K562 (cell line): Measurements from ENCODE around the gene CCL22. TPM values are rescaled to one million over a fixed set of nuclear protein-coding genes. Genes with fewer than 3 reads are reported as not detected.

ENCODE experiments used
- ATAC-seq: fragments of 200-7000 bp; cut with Tn5 transposase; 3 replicates; pipeline ENCODE4 v1.9.1; 2020; ENCODE audit warnings: moderate library complexity
- BruUV-seq: library from RNA; stranded (reverse); fragments of 400-500 nt; replicated peaks from 2 replicates; lab custom pipeline; 2021; lab: Mats Ljungman, UMichigan
- CTCF ChIA-PET: fragments of 300-600 bp; formaldehyde crosslinking; extraction: SDS; loops from one replicate; lab custom pipeline; 2021; ENCODE audit warnings: low intra/inter-chr PET ratio; lab: Yijun Ruan, JAX
- POLR2A ChIA-PET: fragments of 300-600, 350-650 bp; sonication (Branson Sonifier 250); formaldehyde crosslinking; extraction: SDS; loops from one replicate; lab custom pipeline; 2021; ENCODE audit warnings: antibody characterized with exemption, inconsistent platforms; lab: Yijun Ruan, JAX
- DNase-seq, 4 experiments: peaks; one replicate each; pipeline versions ENCODE4 v3.0.0 to v3.0.0-alpha.2; 2011 to 2018; ENCODE audit warnings: low spot score in 3 of 4, mixed read lengths in 3 of 4; ENCODE audit errors: extremely low read depth in 1 of 4
- FAIRE-seq: peaks from 2 replicates; lab custom pipeline; 2011; peaks lifted over from hg19 to GRCh38; lab: Jason Lieb, UNC
- H2AFZ ChIP-seq: 2 replicates; pipeline ENCODE4 v1.6.0; 2011; ENCODE audit warnings: low read depth, low read length, control low read depth, inconsistent platforms
- H3K27ac ChIP-seq: fragments of 200-600 bp; 3 replicates; pipeline ENCODE4 v1.8.0; 2011; ENCODE audit warnings: low read depth, mild to moderate bottlenecking, control low read depth, inconsistent platforms, low read length, moderate library complexity, mixed read lengths; ENCODE audit errors: extremely low read depth
- H3K27me3 ChIP-seq, 2 experiments: fragments of 300-600 bp in 1 of 2; 2 replicates in 1 of 2; 3 replicates in 1 of 2; pipeline versions ENCODE4 v1.6.0 to v1.8.0; 2011; ENCODE audit warnings: inconsistent platforms in 2 of 2, low read length in 2 of 2, mild to moderate bottlenecking in 1 of 2, mixed read lengths in 1 of 2, moderate library complexity in 1 of 2; ENCODE audit not compliant: control insufficient read depth in 2 of 2, insufficient read depth in 2 of 2
- H3K36me3 ChIP-seq: fragments of 300-600 bp; 3 replicates; pipeline ENCODE4 v1.8.0; 2011; ENCODE audit warnings: mild to moderate bottlenecking, low read length, inconsistent platforms; ENCODE audit not compliant: control insufficient read depth, insufficient read depth
- H3K4me1 ChIP-seq, 2 experiments: fragments of 200-600 bp in 1 of 2; replicated peaks in 1 of 2; 2 replicates in 1 of 2; 3 replicates in 1 of 2; pipeline versions ENCODE4 v1.5.1 to v1.8.0; 2011; ENCODE audit warnings: inconsistent platforms in 2 of 2, low read length in 2 of 2, mild to moderate bottlenecking in 1 of 2, mixed read lengths in 1 of 2, moderate library complexity in 1 of 2; ENCODE audit not compliant: control insufficient read depth in 2 of 2, insufficient read depth in 2 of 2
- H3K4me2 ChIP-seq: 2 replicates; pipeline ENCODE4 v1.6.1; 2011; ENCODE audit warnings: low read length, control low read depth, inconsistent platforms, mixed read lengths; ENCODE audit not compliant: insufficient read depth
- H3K4me3 ChIP-seq: fragments of 200-600 bp; sonication (generic), shearing (Covaris generic); 2 replicates; pipeline ENCODE4 v1.5.1; 2016; ENCODE audit warnings: control low read depth, inconsistent platforms
- H3K79me2 ChIP-seq: fragments of 200-600 bp; 3 replicates; pipeline ENCODE4 v1.8.0; 2011; ENCODE audit warnings: low read length, inconsistent platforms; ENCODE audit not compliant: control insufficient read depth, insufficient read depth
- H3K9ac ChIP-seq, 2 experiments: 2 replicates each; pipeline versions ENCODE4 v1.6.0 to v1.6.1; 2011; ENCODE audit warnings: low read depth in 2 of 2, low read length in 2 of 2, control low read depth in 1 of 2, inconsistent platforms in 1 of 2, mild to moderate bottlenecking in 1 of 2, mixed read lengths in 1 of 2; ENCODE audit not compliant: insufficient read depth in 1 of 2
- H3K9me1 ChIP-seq: one replicate; pipeline ENCODE4 v1.6.0; 2011; ENCODE audit warnings: inconsistent platforms, mild to moderate bottlenecking, low read length, moderate library complexity; ENCODE audit not compliant: control insufficient read depth, insufficient read depth
- H3K9me3 ChIP-seq: replicated peaks from 2 replicates; pipeline ENCODE4 v1.5.1; 2011; ENCODE audit warnings: low read depth, low read length, inconsistent platforms; ENCODE audit not compliant: control insufficient read depth, insufficient read depth
- H4K20me1 ChIP-seq: replicated peaks from 2 replicates; pipeline ENCODE4 v1.6.1; 2011; ENCODE audit warnings: low read length, inconsistent platforms, mixed read lengths; ENCODE audit not compliant: control insufficient read depth, insufficient read depth
- EGR1 ChIP-seq: fragments of 450-650 bp; conservative IDR thresholded peaks from 2 replicates; pipeline ENCODE4 v1.6.1; 2017; ENCODE audit warnings: mild to moderate bottlenecking
- ESRRA ChIP-seq: fragments of 450-650 bp; IDR thresholded peaks from 2 replicates; pipeline ENCODE4 v1.6.1; 2014; ENCODE audit warnings: low read depth, mild to moderate bottlenecking, moderate library complexity, borderline replicate concordance
- HCFC1 ChIP-seq: IDR thresholded peaks from 2 replicates; pipeline ENCODE4 v1.6.1; 2012; ENCODE audit warnings: low read depth, low read length, improper control_type of control experiment
- NFYB ChIP-seq: IDR thresholded peaks from 2 replicates; pipeline ENCODE4 v1.6.1; 2011; ENCODE audit warnings: mild to moderate bottlenecking, moderate library complexity; ENCODE audit not compliant: insufficient read length; ENCODE audit errors: extremely low read depth
- SMC3 ChIP-seq: conservative IDR thresholded peaks from 2 replicates; pipeline ENCODE4 v1.6.1; 2011; ENCODE audit warnings: low read depth, low read length, improper control_type of control experiment; ENCODE audit not compliant: insufficient read depth
- XRCC4 ChIP-seq: IDR thresholded peaks from one replicate; pipeline ENCODE4 v1.6.1; 2011; ENCODE audit not compliant: insufficient read depth, insufficient read length; ENCODE audit errors: extremely low read depth
- ZFP36 ChIP-seq: fragments of 150-350 bp; IDR thresholded peaks from 2 replicates; pipeline ENCODE4 v1.6.1; 2018; ENCODE audit warnings: low read length, low read depth; ENCODE audit not compliant: partially characterized antibody
- WGBS: fragments of 100-300 bp; shearing (Covaris generic); methylation state at CpG from one replicate; pipeline ENCODE4 v1.1.6; 2016; ENCODE audit warnings: low coverage, mixed read lengths; ENCODE audit not compliant: insufficient coverage; ENCODE audit errors: missing lambda C conversion rate; 5-methylcytosine and 5-hydroxymethylcytosine counted together
- in situ Hi-C: fragments of 300-500 bp; cut with MboI; formaldehyde crosslinking; loops from 4 replicates; pipeline ENCODE4 v1.15.0; 2018; ENCODE audit warnings: inconsistent platforms, mixed read lengths
- intact Hi-C: fragments of 100-400 bp; cut with micrococcal nuclease; formaldehyde crosslinking; loops from 2 replicates; pipeline ENCODE4 v1.14.2; 2022
- polyA plus RNA-seq, 8 experiments: library from polyadenylated mRNA; depleted of rRNA in 4 of 8; stranded (reverse) in 5 of 8; unstranded in 3 of 8; fragments of >200 nt; fragmentation: Nextera tagmentation in 2 of 8; fragmentation: Illumina TruSeq in 1 of 8; extraction: Ambion mirVana in 2 of 8; extraction: Trizol in 1 of 8; gene quantifications; 2 replicates each; pipeline versions ENCODE4 v1.2.1 to v1.2.3, GENCODE V29; 2011 to 2014; ENCODE audit warnings: inconsistent platforms in 1 of 8, missing spikeins in 1 of 8
- total RNA-seq, 7 experiments: library from RNA; depleted of rRNA in 6 of 7; stranded (reverse); fragments of >200 nt in 6 of 7; fragmentation: Illumina TruSeq in 2 of 7; extraction: Trizol in 2 of 7; gene quantifications; 2 replicates each; pipeline versions ENCODE4 v1.2.1 to v1.2.3, GENCODE V29; 2011 to 2021; ENCODE audit warnings: low replicate concordance in 1 of 7

Gene CCL22
- total and polyA plus RNA-seq, 9 of the 15 experiments (the other 6 are each of a cell fraction or from before 2014, with no cell fraction given), result 0.04 to 0.29 (median 0.06) TPM; not detected in 5

- H2AFZ ChIP-seq, result no peak within 1 kb of the TSS
- H4K20me1 ChIP-seq, result no peaks in the 10 kb centered on the region
- peak within 1 kb of the TSS in 1 of 2 experiments; percentile 35; a peak in 1 of 4 replicates for H3K9ac ChIP-seq
- no peak within 1 kb of the TSS for H3K4me3 ChIP-seq
- in situ Hi-C loops, result no loop called here
- H3K36me3 ChIP-seq, result no peaks in the 10 kb centered on the region
- no peak for FAIRE-seq
- BruUV-seq, result no TSS peak
- WGBS, result 4% methylated on average over 19 of the region's 23 CpGs
- CTCF ChIA-PET, result no interaction called here
- no peaks in the 10 kb centered on the region for H3K9me1 ChIP-seq
- H3K4me2 ChIP-seq, result no peak within 1 kb of the TSS
- H3K4me1 ChIP-seq, result peaks cover 0 to 7% of the 10 kb centered on the region in 2 experiments; a peak in 2 of 5 replicates
- no peaks in the 10 kb centered on the region for H3K79me2 ChIP-seq
- DNase-seq, result no peak
- no peaks in the 10 kb centered on the region for H3K9me3 ChIP-seq
- H3K27ac ChIP-seq, result no peak within 1 kb of the TSS
- peaks cover 7 to 47% of the 10 kb centered on the region in 2 experiments for H3K27me3 ChIP-seq
- POLR2A ChIA-PET, result no interaction called here
- TF ChIP-seq EGR1 (0 out of 2 replicates have a peak, but pooled peaks have one; percentile 17), XRCC4 (no peak)
- peak; percentile 69 for ATAC-seq
- intact Hi-C loops, result no loop called here
Observed at GRCh38 chr16:57372372-57373116, 14.0 kb downstream of the CCL22 start, which contains the start of gene CX3CL1. TSS of gene CX3CL1 (plus strand) at chr16:57372490. CDS start at chr16:57372569, 79 bp downstream.

GRCh38 chr16:57373117-57373947 lies 14.7 kb downstream of the CCL22 start:
- FAIRE-seq (no peak), DNase-seq (no peak)
- Histone ChIP-seq H3K36me3 (no peaks in the 10 kb centered on the region), H3K9ac (no peak overlapping the region), H3K4me1 (peaks cover 0 to 7% of the 10 kb centered on the region in 2 experiments; a peak in 2 of 5 replicates), H3K9me3 (no peaks in the 10 kb centered on the region)
- WGBS, result 2% methylated on average over 8 of the region's 9 CpGs
- no TSS peak for BruUV-seq
- POLR2A ChIA-PET, result no interaction called here
- TF ChIP-seq HCFC1, result no peak
- TF ChIP-seq ESRRA, result no peak
- TF ChIP-seq ZFP36, result peak; percentile 49
- TF ChIP-seq NFYB, result no peak
- TF ChIP-seq SMC3, result no peak
- TF ChIP-seq, all 486 proteins: peak for 1
- intact Hi-C loops (no loop called here), in situ Hi-C loops (no loop called here)
- H3K4me2 ChIP-seq, result no peak overlapping the region
- no peak overlapping the region for H3K27ac ChIP-seq
- no peaks in the 10 kb centered on the region for H4K20me1 ChIP-seq
- H3K27me3 ChIP-seq, result peaks cover 7 to 48% of the 10 kb centered on the region in 2 experiments
- H2AFZ ChIP-seq, result no peak overlapping the region
- ATAC-seq, result no peak
- no peaks in the 10 kb centered on the region for H3K79me2 ChIP-seq
- CTCF ChIA-PET, result no interaction called here
- H3K4me3 ChIP-seq, result no peak overlapping the region
- H3K9me1 ChIP-seq, result no peaks in the 10 kb centered on the region
